Spleen (tissue), 11 donors: ENCODE results near the gene NKD1. TPM values are rescaled to one million over a fixed set of nuclear protein-coding genes. Genes with fewer than 3 reads are reported as not detected.
A peak's percentile ranks its signal among the peaks of the same experiment; 100 is the strongest.

Source experiments
- DNase-seq: peaks from one replicate; pipeline ENCODE4 v3.0.0-alpha.2; 2020
- H3K27ac ChIP-seq, 8 donors: fragments of 200-600 bp; sonication (generic) in 7 of 8; 1 replicate in 4 of 8; 2 replicates in 4 of 8; pipeline versions ENCODE4 v1.5.0 to v1.8.0; 2016 to 2021; ENCODE audit warnings: inconsistent platforms in 4 of 8, mild to moderate bottlenecking in 4 of 8, moderate library complexity in 1 of 8
- H3K27me3 ChIP-seq, 7 donors: fragments of 200-600 bp; sonication (generic) in 6 of 7; replicated peaks in 1 of 7; 1 replicate in 4 of 7; 2 replicates in 3 of 7; pipeline versions ENCODE4 v1.5.0 to v1.8.0; 2016 to 2021; ENCODE audit warnings: inconsistent platforms in 3 of 7, mild to moderate bottlenecking in 1 of 7
- H3K36me3 ChIP-seq, 6 donors: fragments of 200-600 bp; sonication (generic) in 5 of 6; 1 replicate in 4 of 6; 2 replicates in 2 of 6; pipeline versions ENCODE4 v1.5.0 to v1.8.0; 2016 to 2021; ENCODE audit warnings: inconsistent platforms in 2 of 6
- H3K4me1 ChIP-seq, 6 donors: fragments of 200-600 bp; sonication (generic) in 5 of 6; 1 replicate in 3 of 6; 2 replicates in 3 of 6; pipeline versions ENCODE4 v1.5.0 to v1.8.0; 2016 to 2021; ENCODE audit warnings: inconsistent platforms in 3 of 6
- H3K4me3 ChIP-seq, 8 donors: fragments of 200-600 bp; sonication (generic) in 7 of 8; 1 replicate in 4 of 8; 2 replicates in 4 of 8; pipeline versions ENCODE4 v1.5.0 to v1.8.0; 2016 to 2021; ENCODE audit warnings: inconsistent platforms in 4 of 8, mild to moderate bottlenecking in 4 of 8, moderate library complexity in 2 of 8
- H3K9me3 ChIP-seq, 8 donors: fragments of 200-600 bp; sonication (generic) in 7 of 8; 1 replicate in 4 of 8; 2 replicates in 4 of 8; pipeline versions ENCODE4 v1.5.0 to v1.8.0; 2016 to 2021; ENCODE audit warnings: inconsistent platforms in 4 of 8
- POLR2A ChIP-seq, 3 donors: fragments of 450-650 bp; IDR thresholded peaks; one replicate each; pipeline ENCODE4 v1.5.1; 2017; ENCODE audit warnings: antibody characterized with exemption in 3 of 3, mild to moderate bottlenecking in 1 of 3
- POLR2AphosphoS5 ChIP-seq, 3 donors: sonication (generic); formaldehyde crosslinking; IDR thresholded peaks; one replicate each; pipeline ENCODE4 v1.5.1; 2017; ENCODE audit warnings: antibody characterized with exemption in 3 of 3
- WGBS, 5 donors: extraction: QIAGEN DNeasy Blood & Tissue Kit in 3 of 5; methylation state at CpG; one replicate each; pipeline versions ENCODE4 v1.1.5 to v1.1.7; 2013 to 2018; 5-methylcytosine and 5-hydroxymethylcytosine counted together
- intact Hi-C: fragments of 100-400 bp; cut with DNase I; formaldehyde crosslinking; loops from one replicate; pipeline ENCODE4 v1.15.0; 2023; ENCODE audit warnings: low total_unique reads
- polyA plus RNA-seq, 3 donors: library from polyadenylated mRNA; stranded (reverse); fragments of 200-250 nt; gene quantifications; one replicate each; pipeline ENCODE4 v1.2.1, GENCODE V29; 2013
- total RNA-seq, 7 donors: library from RNA; depleted of rRNA in 3 of 7; stranded (reverse); fragments of >200 nt in 3 of 7; fragmentation: NEBNext Ultra II Directional in 4 of 7; extraction: Animal tissue kit (Norgen Biotek cat#: 25700) in 4 of 7; gene quantifications; one replicate each; pipeline versions ENCODE4 v1.1.0 to v1.2.1, GENCODE V29; 2016 to 2021
- TF ChIP-seq, protein P1 (sequence below), 11 experiments: fragments of 200-600 bp in 7 of 11; fragments of 450-650 bp in 4 of 11; sonication (generic) in 4 of 11; IDR thresholded peaks in 8 of 11; conservative IDR thresholded peaks in 3 of 11; 1 replicate in 7 of 11; 2 replicates in 4 of 11; pipeline versions ENCODE4 v1.4.0 to v1.8.0; 2016 to 2021; ENCODE audit warnings: antibody characterized with exemption in 11 of 11, inconsistent platforms in 4 of 11, mild to moderate bottlenecking in 1 of 11
- donor health status: healthy with polysubstance abuse.
- donor health status: DM: no; HTN: no; CAD: no; lungs with moderate emphysema.
- donor health status: DM: no; HTN: no; CAD: no.
- donor health status: Bipolar disorder and iron deficiency.
- donor health status: healthy.
- donor health status: DM: no; HTN: no; CAD: no.
- donor health status: DM: yes; HTN: yes; CAD: no.

Gene NKD1
- total and polyA plus RNA-seq, 10 donors: 0.11 to 15.2 (median 3.6) TPM

DNA sequence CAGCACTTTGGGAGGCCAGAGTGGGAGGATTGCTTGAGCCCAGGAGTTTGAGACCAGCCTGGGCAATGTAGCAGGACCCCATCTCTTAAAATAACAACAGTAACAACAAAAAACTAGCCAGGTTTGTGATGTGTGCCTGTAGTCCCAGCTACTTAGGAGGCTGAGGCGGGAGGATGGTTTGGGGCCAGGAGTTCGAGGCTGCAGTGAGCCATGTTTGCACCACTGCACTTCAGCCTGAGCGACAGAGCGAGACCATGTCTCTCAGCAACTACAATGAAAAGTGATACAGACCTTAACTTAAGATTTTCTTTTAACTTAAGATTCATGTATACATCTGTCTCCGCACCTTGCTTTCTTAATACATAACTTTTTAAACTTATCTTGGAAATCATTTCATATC, 17.2 kb downstream of the NKD1 start:
- H3K4me3 ChIP-seq: no peak overlapping the region
- intact Hi-C loops: no loop called here
- no peaks in the 10 kb centered on the region for H3K36me3 ChIP-seq
- H3K27ac ChIP-seq: no peak overlapping the region
- no peak for TF ChIP-seq POLR2A (IDR thresholded peaks at IDR 0.05)
- TF ChIP-seq, protein P1, sequence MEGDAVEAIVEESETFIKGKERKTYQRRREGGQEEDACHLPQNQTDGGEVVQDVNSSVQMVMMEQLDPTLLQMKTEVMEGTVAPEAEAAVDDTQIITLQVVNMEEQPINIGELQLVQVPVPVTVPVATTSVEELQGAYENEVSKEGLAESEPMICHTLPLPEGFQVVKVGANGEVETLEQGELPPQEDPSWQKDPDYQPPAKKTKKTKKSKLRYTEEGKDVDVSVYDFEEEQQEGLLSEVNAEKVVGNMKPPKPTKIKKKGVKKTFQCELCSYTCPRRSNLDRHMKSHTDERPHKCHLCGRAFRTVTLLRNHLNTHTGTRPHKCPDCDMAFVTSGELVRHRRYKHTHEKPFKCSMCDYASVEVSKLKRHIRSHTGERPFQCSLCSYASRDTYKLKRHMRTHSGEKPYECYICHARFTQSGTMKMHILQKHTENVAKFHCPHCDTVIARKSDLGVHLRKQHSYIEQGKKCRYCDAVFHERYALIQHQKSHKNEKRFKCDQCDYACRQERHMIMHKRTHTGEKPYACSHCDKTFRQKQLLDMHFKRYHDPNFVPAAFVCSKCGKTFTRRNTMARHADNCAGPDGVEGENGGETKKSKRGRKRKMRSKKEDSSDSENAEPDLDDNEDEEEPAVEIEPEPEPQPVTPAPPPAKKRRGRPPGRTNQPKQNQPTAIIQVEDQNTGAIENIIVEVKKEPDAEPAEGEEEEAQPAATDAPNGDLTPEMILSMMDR (IDR thresholded peaks at IDR 0.05 in 8 of 11, conservative IDR thresholded peaks at IDR 0.05 in 3 of 11): no peak
- no peak for TF ChIP-seq POLR2AphosphoS5 (IDR thresholded peaks at IDR 0.05)
- peaks cover 0 to 11% (median 3%) of the 10 kb centered on the region in 8 donors for H3K9me3 ChIP-seq
- no peaks in the 10 kb centered on the region for H3K27me3 ChIP-seq
- WGBS, 5 donors: 92 to 97% (median 95%) methylated on average over 5 of the region's 5 CpGs
- H3K4me1 ChIP-seq: no peaks in the 10 kb centered on the region
- no peak for DNase-seq

DNA sequence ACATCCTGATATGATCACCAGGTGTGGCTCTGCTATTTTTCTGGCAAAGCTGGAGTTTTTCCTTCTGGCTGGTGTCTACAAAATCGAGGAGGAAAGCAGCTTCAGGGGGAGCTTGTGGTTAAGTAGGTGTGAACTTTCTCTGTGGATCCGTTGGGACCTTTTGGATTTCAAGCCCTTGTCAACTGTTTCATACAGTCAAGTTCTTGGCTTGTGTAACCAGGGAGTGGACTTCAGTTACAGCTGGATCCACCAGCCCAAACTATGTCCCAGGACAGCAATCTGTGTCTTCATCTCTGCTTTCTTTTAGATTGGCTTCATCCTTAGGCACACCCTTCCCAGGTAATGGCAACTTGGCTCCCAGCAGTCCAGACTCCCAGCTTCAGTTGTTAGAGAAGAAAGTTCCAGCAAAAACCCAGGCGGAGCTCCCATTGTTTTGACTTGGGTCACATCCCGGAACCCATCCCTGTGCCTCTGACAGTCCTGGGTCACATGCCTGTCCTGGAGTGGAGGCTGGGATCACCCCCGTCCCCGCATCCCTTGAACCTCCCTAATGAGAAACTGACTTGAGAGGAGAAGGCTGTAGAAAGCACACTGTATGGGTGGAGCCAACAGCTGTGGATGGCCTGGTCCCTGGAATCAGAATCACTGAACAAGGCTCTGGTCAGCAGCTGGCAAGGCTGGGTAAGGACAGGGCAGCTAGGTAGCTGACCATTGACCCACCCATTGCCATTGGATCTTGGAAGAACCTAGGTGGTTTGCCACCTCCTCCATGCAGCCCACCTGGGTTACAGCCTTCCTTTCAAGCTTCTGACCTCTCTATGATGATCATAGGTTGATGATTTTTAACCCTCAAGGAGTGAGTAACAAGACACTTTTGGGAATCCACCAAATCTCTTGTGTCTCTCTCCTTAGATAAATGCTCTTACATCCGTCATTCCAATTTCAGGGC, 18.1 kb downstream of the NKD1 start:
- Histone ChIP-seq H3K27me3 (no peaks in the 10 kb centered on the region), H3K27ac (no peak overlapping the region), H3K4me1 (no peaks in the 10 kb centered on the region), H3K9me3 (peaks cover 0 to 6% (median 1%) of the 10 kb centered on the region in 8 donors), H3K4me3 (no peak overlapping the region), H3K36me3 (no peaks in the 10 kb centered on the region)
- TF ChIP-seq POLR2A (IDR thresholded peaks at IDR 0.05): no peak
- TF ChIP-seq POLR2AphosphoS5 (IDR thresholded peaks at IDR 0.05): no peak
- TF ChIP-seq, protein P1 (IDR thresholded peaks at IDR 0.05 in 8 of 11, conservative IDR thresholded peaks at IDR 0.05 in 3 of 11): no peak
- no peak for DNase-seq
- 83 to 89% (median 85%) methylated on average over 7 of the region's 7 CpGs for WGBS, 5 donors
- intact Hi-C loops: no loop called here

DNA sequence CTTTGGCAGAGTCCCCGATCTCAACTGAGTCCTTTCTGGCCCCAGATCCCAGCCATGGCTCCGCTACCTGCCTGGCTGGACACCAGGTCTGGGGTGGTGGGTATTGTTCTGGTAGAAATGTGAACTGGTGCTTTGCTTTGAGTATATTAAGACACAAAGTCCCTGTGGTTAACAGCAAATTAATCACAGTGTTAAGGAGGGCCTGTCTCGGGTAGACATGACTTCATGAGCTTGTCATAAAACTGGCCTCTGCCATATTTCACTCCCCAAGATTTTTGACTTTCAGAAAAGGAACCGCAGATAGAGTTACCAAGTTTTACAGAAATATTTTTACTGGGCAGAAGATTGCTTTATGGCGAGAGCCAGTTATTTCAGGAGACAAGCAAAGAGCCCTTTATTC, 19.5 kb downstream of the NKD1 start:
- no peaks in the 10 kb centered on the region for H3K4me1 ChIP-seq
- no peak overlapping the region for H3K4me3 ChIP-seq
- H3K27ac ChIP-seq: no peak overlapping the region
- WGBS, 5 donors: 83 to 88% (median 87%) methylated on average over 5 of the region's 5 CpGs
- intact Hi-C loops: no loop called here
- TF ChIP-seq POLR2A (IDR thresholded peaks at IDR 0.05) (no peak), POLR2AphosphoS5 (IDR thresholded peaks at IDR 0.05) (no peak)
- TF ChIP-seq, protein P1 (IDR thresholded peaks at IDR 0.05 in 8 of 11, conservative IDR thresholded peaks at IDR 0.05 in 3 of 11): no peak
- H3K27me3 ChIP-seq: no peaks in the 10 kb centered on the region
- no peaks in the 10 kb centered on the region for H3K9me3 ChIP-seq
- DNase-seq: peak; percentile 39
- H3K36me3 ChIP-seq: no peaks in the 10 kb centered on the region

DNA sequence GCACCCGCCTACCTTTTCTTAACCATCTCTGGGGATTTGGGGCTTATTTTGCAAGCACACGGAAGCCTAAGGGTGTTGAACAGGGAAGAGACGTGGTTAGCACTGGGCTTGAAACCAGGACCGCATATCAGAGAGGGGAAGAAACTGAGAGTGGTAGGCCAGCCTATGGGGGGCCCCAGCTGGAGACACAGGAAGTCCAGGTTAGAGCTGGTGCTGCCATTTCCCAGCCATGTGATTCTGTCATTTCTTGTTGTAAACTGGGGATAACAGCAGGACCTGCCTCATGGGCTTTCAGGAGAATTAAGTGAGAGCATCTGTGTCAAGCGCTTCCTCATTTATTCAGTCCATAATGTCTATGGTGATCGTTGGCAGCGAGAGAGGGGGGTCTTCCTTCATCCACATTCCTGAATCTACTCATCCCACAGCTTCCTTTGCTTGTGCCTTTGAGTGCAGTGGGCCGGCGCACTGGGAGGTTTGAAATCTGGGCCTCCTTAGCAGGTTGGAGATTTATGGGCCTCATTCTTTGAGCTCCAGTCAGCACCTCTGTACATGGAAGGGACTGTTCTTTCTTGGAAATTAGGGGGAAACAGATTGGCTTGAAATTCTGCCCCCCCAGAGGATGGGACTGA, 20.1 kb downstream of the NKD1 start:
- Histone ChIP-seq H3K9me3 (no peaks in the 10 kb centered on the region), H3K4me1 (peaks cover 0 to 4% (median 0%) of the 10 kb centered on the region in 6 donors), H3K36me3 (no peaks in the 10 kb centered on the region), H3K4me3 (no peak overlapping the region), H3K27me3 (no peaks in the 10 kb centered on the region), H3K27ac (no peak overlapping the region)
- intact Hi-C loops: no loop called here
- 62 to 73% (median 64%) methylated on average over 9 of the region's 9 CpGs for WGBS, 5 donors
- peak; percentile 22 for DNase-seq
- TF ChIP-seq, protein P1 (IDR thresholded peaks at IDR 0.05 in 8 of 11, conservative IDR thresholded peaks at IDR 0.05 in 3 of 11): no peak
- no peak for TF ChIP-seq POLR2AphosphoS5 (IDR thresholded peaks at IDR 0.05)
- TF ChIP-seq POLR2A (IDR thresholded peaks at IDR 0.05): no peak
